Breast epithelium (tissue), 3 donors: ENCODE data around the gene CACNA1F.

Source experiments
- POLR2A ChIP-seq: fragments of 450-650 bp; IDR thresholded peaks from one replicate; pipeline ENCODE4 v1.6.1; 2016; ENCODE audit warnings: antibody characterized with exemption, mild to moderate bottlenecking, moderate library complexity
- POLR2AphosphoS5 ChIP-seq, 3 donors: sonication (generic); formaldehyde crosslinking; IDR thresholded peaks; one replicate each; pipeline ENCODE4 v1.6.1; 2017; ENCODE audit warnings: antibody characterized with exemption in 3 of 3
- TF ChIP-seq, protein P1 (sequence below), 3 donors: fragments of 450-650 bp; IDR thresholded peaks; one replicate each; pipeline ENCODE4 v1.5.1; 2016 to 2017; ENCODE audit warnings: antibody characterized with exemption in 3 of 3, mild to moderate bottlenecking in 3 of 3, moderate library complexity in 3 of 3

DNA sequence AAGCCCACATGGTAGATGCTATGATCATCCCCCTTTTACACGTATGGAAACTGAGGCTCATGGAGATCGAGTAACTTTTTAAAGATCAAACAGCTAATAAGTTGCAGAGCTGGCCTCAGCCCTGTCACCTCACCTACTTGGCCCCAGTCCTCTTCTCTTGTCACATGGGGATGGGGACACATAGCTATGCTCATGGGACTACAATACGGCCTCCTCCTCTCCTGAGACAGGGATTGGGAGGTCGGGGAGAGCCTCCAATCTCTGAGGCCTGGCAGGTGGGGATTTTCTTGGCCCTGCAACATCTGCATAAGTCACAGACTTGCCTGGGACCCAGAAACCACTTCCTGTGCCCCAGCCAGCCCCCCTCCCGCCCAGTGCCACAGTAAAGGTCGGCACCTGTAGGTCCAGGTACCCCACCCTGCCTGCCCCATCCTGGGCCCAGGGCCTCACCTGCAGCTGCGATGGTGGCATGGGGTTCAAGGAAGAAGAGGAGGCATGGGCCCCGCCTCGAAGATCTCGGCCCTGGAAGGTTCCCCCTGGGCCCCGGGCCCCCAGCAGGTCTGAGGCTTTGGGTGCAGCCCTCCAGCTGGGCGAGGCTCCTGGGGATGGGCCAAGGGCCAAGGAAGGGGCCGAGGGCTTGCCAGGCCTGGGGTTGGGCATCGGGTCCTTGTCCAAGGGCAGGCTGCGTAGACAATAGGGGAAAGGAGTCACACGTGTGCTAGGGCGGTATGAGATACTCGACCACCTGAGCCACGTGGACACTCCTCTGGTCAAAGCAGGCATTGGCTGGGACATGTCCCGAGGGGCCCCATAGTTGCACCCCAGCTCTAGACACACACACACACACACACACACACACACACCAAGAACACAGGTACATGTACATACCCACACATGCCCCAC is 25.0 kb upstream of the CACNA1F start:
- no peak for TF ChIP-seq POLR2A
- TF ChIP-seq, protein P1, sequence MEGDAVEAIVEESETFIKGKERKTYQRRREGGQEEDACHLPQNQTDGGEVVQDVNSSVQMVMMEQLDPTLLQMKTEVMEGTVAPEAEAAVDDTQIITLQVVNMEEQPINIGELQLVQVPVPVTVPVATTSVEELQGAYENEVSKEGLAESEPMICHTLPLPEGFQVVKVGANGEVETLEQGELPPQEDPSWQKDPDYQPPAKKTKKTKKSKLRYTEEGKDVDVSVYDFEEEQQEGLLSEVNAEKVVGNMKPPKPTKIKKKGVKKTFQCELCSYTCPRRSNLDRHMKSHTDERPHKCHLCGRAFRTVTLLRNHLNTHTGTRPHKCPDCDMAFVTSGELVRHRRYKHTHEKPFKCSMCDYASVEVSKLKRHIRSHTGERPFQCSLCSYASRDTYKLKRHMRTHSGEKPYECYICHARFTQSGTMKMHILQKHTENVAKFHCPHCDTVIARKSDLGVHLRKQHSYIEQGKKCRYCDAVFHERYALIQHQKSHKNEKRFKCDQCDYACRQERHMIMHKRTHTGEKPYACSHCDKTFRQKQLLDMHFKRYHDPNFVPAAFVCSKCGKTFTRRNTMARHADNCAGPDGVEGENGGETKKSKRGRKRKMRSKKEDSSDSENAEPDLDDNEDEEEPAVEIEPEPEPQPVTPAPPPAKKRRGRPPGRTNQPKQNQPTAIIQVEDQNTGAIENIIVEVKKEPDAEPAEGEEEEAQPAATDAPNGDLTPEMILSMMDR (IDR thresholded peaks at IDR 0.05) = no peak
- TF ChIP-seq POLR2AphosphoS5 (IDR thresholded peaks at IDR 0.05) = no peak
